K562 (cell line): ENCODE data around the gene COX14. TPM values are rescaled to one million over a fixed set of nuclear protein-coding genes. Genes with fewer than 3 reads are reported as not detected.

Experiments
- ATAC-seq: fragments of 200-7000 bp; cut with Tn5 transposase; 3 replicates; pipeline ENCODE4 v1.9.1; 2020; ENCODE audit warnings: moderate library complexity
- BruUV-seq: library from RNA; stranded (reverse); fragments of 400-500 nt; replicated peaks from 2 replicates; lab custom pipeline; 2021; lab: Mats Ljungman, UMichigan
- CTCF ChIA-PET: fragments of 300-600 bp; formaldehyde crosslinking; extraction: SDS; loops from one replicate; lab custom pipeline; 2021; ENCODE audit warnings: low intra/inter-chr PET ratio; lab: Yijun Ruan, JAX
- POLR2A ChIA-PET: fragments of 300-600, 350-650 bp; sonication (Branson Sonifier 250); formaldehyde crosslinking; extraction: SDS; loops from one replicate; lab custom pipeline; 2021; ENCODE audit warnings: antibody characterized with exemption, inconsistent platforms; lab: Yijun Ruan, JAX
- DNase-seq, 4 experiments: peaks; one replicate each; pipeline versions ENCODE4 v3.0.0 to v3.0.0-alpha.2; 2011 to 2018; ENCODE audit warnings: low spot score in 3 of 4, mixed read lengths in 3 of 4; ENCODE audit errors: extremely low read depth in 1 of 4
- FAIRE-seq: peaks from 2 replicates; lab custom pipeline; 2011; peaks lifted over from hg19 to GRCh38; lab: Jason Lieb, UNC
- H2AFZ ChIP-seq: 2 replicates; pipeline ENCODE4 v1.6.0; 2011; ENCODE audit warnings: low read depth, low read length, control low read depth, inconsistent platforms
- H3K27ac ChIP-seq: fragments of 200-600 bp; 3 replicates; pipeline ENCODE4 v1.8.0; 2011; ENCODE audit warnings: low read depth, mild to moderate bottlenecking, control low read depth, inconsistent platforms, low read length, moderate library complexity, mixed read lengths; ENCODE audit errors: extremely low read depth
- H3K27me3 ChIP-seq, 2 experiments: fragments of 300-600 bp in 1 of 2; 2 replicates in 1 of 2; 3 replicates in 1 of 2; pipeline versions ENCODE4 v1.6.0 to v1.8.0; 2011; ENCODE audit warnings: inconsistent platforms in 2 of 2, low read length in 2 of 2, mild to moderate bottlenecking in 1 of 2, mixed read lengths in 1 of 2, moderate library complexity in 1 of 2; ENCODE audit not compliant: control insufficient read depth in 2 of 2, insufficient read depth in 2 of 2
- H3K36me3 ChIP-seq: fragments of 300-600 bp; 3 replicates; pipeline ENCODE4 v1.8.0; 2011; ENCODE audit warnings: mild to moderate bottlenecking, low read length, inconsistent platforms; ENCODE audit not compliant: control insufficient read depth, insufficient read depth
- H3K4me1 ChIP-seq, 2 experiments: fragments of 200-600 bp in 1 of 2; replicated peaks in 1 of 2; 2 replicates in 1 of 2; 3 replicates in 1 of 2; pipeline versions ENCODE4 v1.5.1 to v1.8.0; 2011; ENCODE audit warnings: inconsistent platforms in 2 of 2, low read length in 2 of 2, mild to moderate bottlenecking in 1 of 2, mixed read lengths in 1 of 2, moderate library complexity in 1 of 2; ENCODE audit not compliant: control insufficient read depth in 2 of 2, insufficient read depth in 2 of 2
- H3K4me2 ChIP-seq: 2 replicates; pipeline ENCODE4 v1.6.1; 2011; ENCODE audit warnings: low read length, control low read depth, inconsistent platforms, mixed read lengths; ENCODE audit not compliant: insufficient read depth
- H3K4me3 ChIP-seq: fragments of 200-600 bp; sonication (generic), shearing (Covaris generic); 2 replicates; pipeline ENCODE4 v1.5.1; 2016; ENCODE audit warnings: control low read depth, inconsistent platforms
- H3K79me2 ChIP-seq: fragments of 200-600 bp; 3 replicates; pipeline ENCODE4 v1.8.0; 2011; ENCODE audit warnings: low read length, inconsistent platforms; ENCODE audit not compliant: control insufficient read depth, insufficient read depth
- H3K9ac ChIP-seq, 2 experiments: 2 replicates each; pipeline versions ENCODE4 v1.6.0 to v1.6.1; 2011; ENCODE audit warnings: low read depth in 2 of 2, low read length in 2 of 2, control low read depth in 1 of 2, inconsistent platforms in 1 of 2, mild to moderate bottlenecking in 1 of 2, mixed read lengths in 1 of 2; ENCODE audit not compliant: insufficient read depth in 1 of 2
- H3K9me1 ChIP-seq: one replicate; pipeline ENCODE4 v1.6.0; 2011; ENCODE audit warnings: inconsistent platforms, mild to moderate bottlenecking, low read length, moderate library complexity; ENCODE audit not compliant: control insufficient read depth, insufficient read depth
- H3K9me3 ChIP-seq: replicated peaks from 2 replicates; pipeline ENCODE4 v1.5.1; 2011; ENCODE audit warnings: low read depth, low read length, inconsistent platforms; ENCODE audit not compliant: control insufficient read depth, insufficient read depth
- H4K20me1 ChIP-seq: replicated peaks from 2 replicates; pipeline ENCODE4 v1.6.1; 2011; ENCODE audit warnings: low read length, inconsistent platforms, mixed read lengths; ENCODE audit not compliant: control insufficient read depth, insufficient read depth
- HMGXB4 ChIP-seq: sonication (generic); formaldehyde crosslinking; IDR thresholded peaks from 2 replicates; pipeline ENCODE4 v1.8.1; 2023; ENCODE audit warnings: mild to moderate bottlenecking, missing genetic modification reagents
- ZNF589 ChIP-seq: fragments of 200-800 bp; sonication (Bioruptor generic); IDR thresholded peaks from 2 replicates; pipeline ENCODE4 v1.6.1; 2016; ENCODE audit warnings: low read depth, missing genetic modification characterization, missing compliant biosample characterization
- WGBS: fragments of 100-300 bp; shearing (Covaris generic); methylation state at CpG from one replicate; pipeline ENCODE4 v1.1.6; 2016; ENCODE audit warnings: low coverage, mixed read lengths; ENCODE audit not compliant: insufficient coverage; ENCODE audit errors: missing lambda C conversion rate; 5-methylcytosine and 5-hydroxymethylcytosine counted together
- in situ Hi-C: fragments of 300-500 bp; cut with MboI; formaldehyde crosslinking; loops from 4 replicates; pipeline ENCODE4 v1.15.0; 2018; ENCODE audit warnings: inconsistent platforms, mixed read lengths
- intact Hi-C: fragments of 100-400 bp; cut with micrococcal nuclease; formaldehyde crosslinking; loops from 2 replicates; pipeline ENCODE4 v1.14.2; 2022
- polyA plus RNA-seq, 8 experiments: library from polyadenylated mRNA; depleted of rRNA in 4 of 8; stranded (reverse) in 5 of 8; unstranded in 3 of 8; fragments of >200 nt; fragmentation: Nextera tagmentation in 2 of 8; fragmentation: Illumina TruSeq in 1 of 8; extraction: Ambion mirVana in 2 of 8; extraction: Trizol in 1 of 8; gene quantifications; 2 replicates each; pipeline versions ENCODE4 v1.2.1 to v1.2.3, GENCODE V29; 2011 to 2014; ENCODE audit warnings: inconsistent platforms in 1 of 8, missing spikeins in 1 of 8
- total RNA-seq, 7 experiments: library from RNA; depleted of rRNA in 6 of 7; stranded (reverse); fragments of >200 nt in 6 of 7; fragmentation: Illumina TruSeq in 2 of 7; extraction: Trizol in 2 of 7; gene quantifications; 2 replicates each; pipeline versions ENCODE4 v1.2.1 to v1.2.3, GENCODE V29; 2011 to 2021; ENCODE audit warnings: low replicate concordance in 1 of 7

COX14 gene
- total and polyA plus RNA-seq, 9 of the 15 experiments (the other 6 are each of a cell fraction or from before 2014, with no cell fraction given): 44.4 to 269 (median 53.4) TPM

GRCh38 chr12:50075808-50076170 lies 36.2 kb upstream of the COX14 start:
- ATAC-seq: no peak
- Histone ChIP-seq H3K4me1 (peaks cover 19% of the 10 kb centered on the region in 2 experiments), H3K4me2 (no peak overlapping the region), H4K20me1 (no peaks in the 10 kb centered on the region), H3K9me1 (peaks cover 5% of the 10 kb centered on the region), H3K27me3 (no peaks in the 10 kb centered on the region), H3K36me3 (no peaks in the 10 kb centered on the region), H2AFZ (no peak overlapping the region), H3K27ac (no peak overlapping the region), H3K9ac (no peak overlapping the region; a peak in 1 of 4 replicates), H3K4me3 (no peak overlapping the region), H3K9me3 (no peaks in the 10 kb centered on the region), H3K79me2 (no peaks in the 10 kb centered on the region)
- FAIRE-seq: no peak
- no TSS peak for BruUV-seq
- intact Hi-C loops: loop anchor here (1.0 kb wide), 2 partner anchors 100 to 239 kb away; no protein-coding TSS in a partner anchor
- in situ Hi-C loops: no loop called here
- ChIA-PET CTCF (interaction anchor here (0.8 to 5.8 kb wide), 4 partner anchors 100 to 1603 kb away, joined by 3 to 66 read pairs (median 9); no protein-coding TSS in a partner anchor), POLR2A (interaction anchor here (0.6 to 1.2 kb wide), 2 partner anchors 9 to 696 kb away, joined by 3 to 7 read pairs; partner anchors contain the start of gene SMARCD1)
- TF ChIP-seq HMGXB4 (CRISPR knock-in tag): no peak
- 44% methylated on average over 1 of the region's 1 CpG for WGBS
- no peak for DNase-seq

GRCh38 chr12:50077099-50077498 lies 34.9 kb upstream of the COX14 start:
- H2AFZ ChIP-seq: no peak overlapping the region
- no TSS peak for BruUV-seq
- POLR2A ChIA-PET: interaction anchor here (0.6 to 1.2 kb wide), 4 partner anchors 8 to 237 kb away, joined by 3 to 7 read pairs (median 3); partner anchors contain the start of gene SMARCD1
- H3K79me2 ChIP-seq: no peaks in the 10 kb centered on the region
- in situ Hi-C loops (no loop called here), intact Hi-C loops (no loop called here)
- FAIRE-seq (no peak), DNase-seq (no peak), ATAC-seq (no peak)
- no peaks in the 10 kb centered on the region for H3K27me3 ChIP-seq
- peaks cover 14 to 20% of the 10 kb centered on the region in 2 experiments for H3K4me1 ChIP-seq
- CTCF ChIA-PET: interaction anchor here (5.8 kb wide), 1 partner anchor 99 kb away, joined by 66 read pairs; no protein-coding TSS in a partner anchor
- no peak overlapping the region for H3K4me3 ChIP-seq
- H3K9me3 ChIP-seq: no peaks in the 10 kb centered on the region
- WGBS: 15% methylated on average over 12 of the region's 12 CpGs
- H3K27ac ChIP-seq: no peak overlapping the region
- H3K9me1 ChIP-seq: peaks cover 4% of the 10 kb centered on the region
- H4K20me1 ChIP-seq: no peaks in the 10 kb centered on the region
- H3K36me3 ChIP-seq: no peaks in the 10 kb centered on the region
- no peak overlapping the region for H3K9ac ChIP-seq
- H3K4me2 ChIP-seq: no peak overlapping the region
- no peak for TF ChIP-seq ZNF589
